Breast epithelium (tissue), 4 donors: Measurements from ENCODE around the gene SPIRE2. TPM values are rescaled to one million over a fixed set of nuclear protein-coding genes. Genes with fewer than 3 reads are reported as not detected.
A peak's percentile ranks its signal among the peaks of the same experiment; 100 is the strongest.
"Not testable (repeated sequence)": the region's sequence is repeated elsewhere in the genome, so short reads cannot be mapped to it uniquely, and the experiment has no call there.

ENCODE experiments used
- DNase-seq, 2 donors: peaks; one replicate each; pipeline ENCODE4 v3.0.0-alpha.2; 2019; ENCODE audit warnings: low spot score in 2 of 2
- H3K27ac ChIP-seq, 2 donors: fragments of 200-600 bp; sonication (generic) in 1 of 2; one replicate each; pipeline ENCODE4 v1.5.1; 2016 to 2019; ENCODE audit warnings: mild to moderate bottlenecking in 1 of 2
- H3K27me3 ChIP-seq, 2 donors: fragments of 200-600 bp; sonication (generic) in 1 of 2; one replicate each; pipeline versions ENCODE4 v1.5.1 to v1.6.0; 2017 to 2019; ENCODE audit warnings: control low read depth in 1 of 2, mild to moderate bottlenecking in 1 of 2
- H3K36me3 ChIP-seq: fragments of 200-600 bp; one replicate; pipeline ENCODE4 v1.5.1; 2019
- H3K4me1 ChIP-seq, 2 donors: fragments of 200-600 bp; sonication (generic); one replicate each; pipeline ENCODE4 v1.5.1; 2016 to 2019; ENCODE audit warnings: control low read depth in 1 of 2
- H3K4me3 ChIP-seq, 3 donors: fragments of 200-600 bp; sonication (generic); 1 replicate in 2 of 3; 2 replicates in 1 of 3; pipeline ENCODE4 v1.5.1; 2016 to 2019; ENCODE audit warnings: mild to moderate bottlenecking in 3 of 3, moderate library complexity in 2 of 3
- H3K9me3 ChIP-seq, 2 donors: fragments of 200-600 bp; sonication (generic) in 1 of 2; one replicate each; pipeline ENCODE4 v1.5.1; 2016 to 2019; ENCODE audit warnings: control low read depth in 1 of 2
- CTCF ChIP-seq, 3 donors: fragments of 450-650 bp; IDR thresholded peaks; one replicate each; pipeline ENCODE4 v1.5.1; 2016 to 2017; ENCODE audit warnings: antibody characterized with exemption in 3 of 3, mild to moderate bottlenecking in 3 of 3, moderate library complexity in 3 of 3
- POLR2A ChIP-seq: fragments of 450-650 bp; IDR thresholded peaks from one replicate; pipeline ENCODE4 v1.6.1; 2016; ENCODE audit warnings: antibody characterized with exemption, mild to moderate bottlenecking, moderate library complexity
- POLR2AphosphoS5 ChIP-seq, 3 donors: sonication (generic); formaldehyde crosslinking; IDR thresholded peaks; one replicate each; pipeline ENCODE4 v1.6.1; 2017; ENCODE audit warnings: antibody characterized with exemption in 3 of 3
- intact Hi-C: fragments of 100-400 bp; cut with DNase I; formaldehyde crosslinking; loops from one replicate; pipeline ENCODE4 v1.15.1; 2023; ENCODE audit warnings: low total_unique reads
- total RNA-seq, 3 donors: library from RNA; depleted of rRNA; stranded (reverse); fragments of >200 nt; gene quantifications; one replicate each; pipeline ENCODE4 v1.1.0, GENCODE V29; 2016

SPIRE2 gene
- total RNA-seq, 3 donors from 2014 or later: 1.3 to 11.1 (median 7.8) TPM

GRCh38 chr16:89808475-89808874 lies 19.8 kb upstream of the SPIRE2 start:
- Histone ChIP-seq H3K4me3 (no peak overlapping the region), H3K27ac (no peak overlapping the region), H3K27me3 (no peaks in the 10 kb centered on the region), H3K4me1 (no peaks in the 10 kb centered on the region), H3K36me3 (no peaks in the 10 kb centered on the region), H3K9me3 (no peaks in the 10 kb centered on the region)
- intact Hi-C loops: no loop called here
- DNase-seq: no peak
- TF ChIP-seq POLR2A: no peak
- TF ChIP-seq CTCF (IDR thresholded peaks at IDR 0.05): no peak
- no peak for TF ChIP-seq POLR2AphosphoS5 (IDR thresholded peaks at IDR 0.05)

- Histone ChIP-seq H3K9me3 (no peaks in the 10 kb centered on the region), H3K4me1 (peaks cover 0 to 4% of the 10 kb centered on the region in 2 donors), H3K27ac (no peak overlapping the region), H3K27me3 (no peaks in the 10 kb centered on the region), H3K4me3 (no peak overlapping the region), H3K36me3 (no peaks in the 10 kb centered on the region)
- no peak for TF ChIP-seq CTCF (IDR thresholded peaks at IDR 0.05)
- no peak for TF ChIP-seq POLR2AphosphoS5 (IDR thresholded peaks at IDR 0.05)
- TF ChIP-seq POLR2A: no peak
- DNase-seq: no peak
- intact Hi-C loops: no loop called here
Observed at GRCh38 chr16:89811321-89811720, 17.0 kb upstream of the SPIRE2 start.

GRCh38 chr16:89815639-89816348 lies 12.5 kb upstream of the SPIRE2 start:
- TF ChIP-seq POLR2A (no peak), POLR2AphosphoS5 (IDR thresholded peaks at IDR 0.05) (no peak), CTCF (IDR thresholded peaks at IDR 0.05) (no peak)
- no peak for DNase-seq
- Histone ChIP-seq H3K4me1 (peaks cover 0 to 4% of the 10 kb centered on the region in 2 donors), H3K27ac (no peak overlapping the region), H3K9me3 (no peaks in the 10 kb centered on the region), H3K27me3 (no peaks in the 10 kb centered on the region), H3K36me3 (no peaks in the 10 kb centered on the region), H3K4me3 (peak overlapping the region; percentile 52 to 91 (median 76))
- intact Hi-C loops: no loop called here

GRCh38 chr16:89818851-89819403 lies 9.3 kb upstream of the SPIRE2 start:
- H3K36me3 ChIP-seq, H3K9me3 ChIP-seq, H3K4me1 ChIP-seq, intact Hi-C loops, H3K27ac ChIP-seq, H3K4me3 ChIP-seq, DNase-seq, H3K27me3 ChIP-seq: not testable (repeated sequence)

- H3K9me3 ChIP-seq, DNase-seq, H3K4me1 ChIP-seq, intact Hi-C loops, H3K36me3 ChIP-seq, H3K4me3 ChIP-seq, H3K27ac ChIP-seq, H3K27me3 ChIP-seq: not testable (repeated sequence)
Observed at GRCh38 chr16:89819448-89819847, 8.8 kb upstream of the SPIRE2 start.

GRCh38 chr16:89821438-89822187 lies 6.7 kb upstream of the SPIRE2 start:
- Histone ChIP-seq H3K4me3 (no peak overlapping the region), H3K27ac (no peak overlapping the region), H3K9me3 (no peaks in the 10 kb centered on the region), H3K4me1 (no peaks in the 10 kb centered on the region), H3K27me3 (no peaks in the 10 kb centered on the region), H3K36me3 (no peaks in the 10 kb centered on the region)
- intact Hi-C loops: no loop called here
- no peak for DNase-seq
- TF ChIP-seq POLR2A (no peak), POLR2AphosphoS5 (IDR thresholded peaks at IDR 0.05) (no peak), CTCF (IDR thresholded peaks at IDR 0.05) (no peak)
